IgD-negative memory B cell (primary cell): ENCODE data around the gene CFAP97. TPM values are rescaled to one million over a fixed set of nuclear protein-coding genes. Genes with fewer than 3 reads are reported as not detected.

Experiments used
- polyA plus RNA-seq: library from polyadenylated mRNA; unstranded; fragments of 300-500 nt; fragmentation: Illumina TruSeq; gene quantifications from one replicate; pipeline ENCODE4 v1.2.3, GENCODE V29; 2021

CFAP97 gene
- polyA plus RNA-seq, 1 donor from 2014 or later, result 66.3 TPM

Other genes with a start within 250 kb of the CFAP97 start
- not detected for gene HELT, start 185.5 kb downstream of the CFAP97 start, polyA plus RNA-seq
- gene SLC25A4, start 60.7 kb downstream of the CFAP97 start, polyA plus RNA-seq, result 16.6 TPM
- 24.4 TPM for gene SNX25, start 5.6 kb upstream of the CFAP97 start, polyA plus RNA-seq
- gene LRP2BP, start 191.9 kb upstream of the CFAP97 start, polyA plus RNA-seq, result 0.89 TPM
- gene ANKRD37, start 192.8 kb upstream of the CFAP97 start, polyA plus RNA-seq, result 16.5 TPM
- 29.2 TPM for gene UFSP2, start 222.0 kb upstream of the CFAP97 start, polyA plus RNA-seq